Vagina (tissue), 2 donors: ENCODE measurements around the gene PPP3CA. TPM values are rescaled to one million over a fixed set of nuclear protein-coding genes. Genes with fewer than 3 reads are reported as not detected.

ENCODE experiments used
- DNase-seq, 2 donors: peaks; one replicate each; pipeline ENCODE4 v3.0.0-alpha.2; 2017; ENCODE audit errors: extremely low spot score in 2 of 2
- H3K27ac ChIP-seq: fragments of 200-600 bp; sonication (generic); one replicate; pipeline ENCODE4 v1.5.1; 2019
- H3K27me3 ChIP-seq: fragments of 200-600 bp; sonication (generic); one replicate; pipeline ENCODE4 v1.5.1; 2019
- H3K36me3 ChIP-seq, 2 donors: fragments of 200-600 bp; sonication (generic); one replicate each; pipeline ENCODE4 v1.5.1; 2017 to 2019
- H3K4me1 ChIP-seq: fragments of 200-600 bp; sonication (generic); one replicate; pipeline ENCODE4 v1.5.1; 2019
- H3K4me3 ChIP-seq, 2 donors: fragments of 200-600 bp; sonication (generic); 1 replicate in 1 of 2; 2 replicates in 1 of 2; pipeline ENCODE4 v1.5.1; 2016 to 2019
- H3K9me3 ChIP-seq: fragments of 200-600 bp; sonication (generic); one replicate; pipeline ENCODE4 v1.5.1; 2019
- POLR2A ChIP-seq, 2 donors: fragments of 450-650 bp; IDR thresholded peaks; one replicate each; pipeline ENCODE4 v1.6.1; 2017; ENCODE audit warnings: antibody characterized with exemption in 2 of 2, mild to moderate bottlenecking in 2 of 2, moderate library complexity in 2 of 2
- POLR2AphosphoS5 ChIP-seq, 2 donors: sonication (generic); formaldehyde crosslinking; IDR thresholded peaks; one replicate each; pipeline ENCODE4 v1.9.0; 2017; ENCODE audit warnings: antibody characterized with exemption in 2 of 2, mild to moderate bottlenecking in 2 of 2, low read depth in 1 of 2; ENCODE audit not compliant: insufficient read depth in 1 of 2
- intact Hi-C: fragments of 100-400 bp; cut with DNase I; formaldehyde crosslinking; loops from one replicate; pipeline ENCODE4 v1.15.1; 2023
- total RNA-seq: library from RNA; depleted of rRNA; stranded (reverse); fragments of >200 nt; gene quantifications from one replicate; pipeline ENCODE4 v1.2.3, GENCODE V29; 2016
- TF ChIP-seq, protein P1 (sequence below), 3 experiments: fragments of 450-650 bp in 2 of 3; fragments of 200-600 bp in 1 of 3; sonication (generic) in 1 of 3; IDR thresholded peaks; one replicate each; pipeline ENCODE4 v1.5.1; 2017 to 2019; ENCODE audit warnings: antibody characterized with exemption in 3 of 3, mild to moderate bottlenecking in 2 of 3, moderate library complexity in 2 of 3

Gene PPP3CA
- total RNA-seq, 1 donor from 2014 or later = 45.9 TPM

DNA sequence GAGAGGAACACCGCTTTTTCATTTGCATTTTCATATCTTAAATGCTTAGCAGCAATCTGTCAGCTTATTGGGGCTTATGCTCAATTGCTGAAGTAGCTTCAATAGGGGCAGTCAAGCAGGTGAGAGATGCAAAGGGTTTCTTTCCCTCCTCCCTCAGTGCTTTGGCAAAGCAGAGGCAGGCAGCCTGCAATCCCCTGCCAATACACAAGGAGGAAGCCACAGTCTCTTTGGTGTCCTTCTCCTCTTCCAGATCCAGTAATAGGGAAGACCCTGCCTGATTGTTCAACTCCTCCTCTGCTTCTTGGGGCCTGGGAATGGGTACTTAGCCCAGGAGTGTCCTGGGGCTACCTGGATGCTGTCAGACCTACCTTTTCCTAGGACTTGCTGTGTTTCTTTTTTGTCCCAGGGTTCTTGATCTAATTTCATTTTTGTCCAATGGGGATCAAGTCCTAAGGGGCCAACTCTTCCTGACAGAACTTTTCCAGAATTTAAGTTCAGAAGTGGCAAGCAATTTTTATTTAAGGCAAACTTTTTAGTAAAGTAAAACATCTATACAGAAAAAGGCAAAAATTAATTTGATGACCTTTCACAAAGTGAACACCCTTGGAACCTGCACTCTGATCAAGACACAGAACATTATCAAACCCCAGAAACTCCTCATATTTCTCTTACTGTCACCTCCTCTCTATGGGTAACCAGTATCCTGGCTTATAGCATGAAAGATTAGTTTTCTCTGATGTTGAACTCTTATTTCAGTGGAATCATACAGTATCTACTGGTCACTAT is 260.3 kb downstream of the PPP3CA start:
- no peak overlapping the region for H3K27ac ChIP-seq
- DNase-seq = no peak
- no peaks in the 10 kb centered on the region for H3K27me3 ChIP-seq
- H3K4me1 ChIP-seq = no peaks in the 10 kb centered on the region
- intact Hi-C loops = no loop called here
- H3K36me3 ChIP-seq = peaks cover 0 to 1% of the 10 kb centered on the region in 2 donors
- no peaks in the 10 kb centered on the region for H3K9me3 ChIP-seq
- no peak for TF ChIP-seq POLR2AphosphoS5 (IDR thresholded peaks at IDR 0.05; ENCODE audit: insufficient read depth in 1 of 2, low read depth in 1 of 2)
- TF ChIP-seq, protein P1, sequence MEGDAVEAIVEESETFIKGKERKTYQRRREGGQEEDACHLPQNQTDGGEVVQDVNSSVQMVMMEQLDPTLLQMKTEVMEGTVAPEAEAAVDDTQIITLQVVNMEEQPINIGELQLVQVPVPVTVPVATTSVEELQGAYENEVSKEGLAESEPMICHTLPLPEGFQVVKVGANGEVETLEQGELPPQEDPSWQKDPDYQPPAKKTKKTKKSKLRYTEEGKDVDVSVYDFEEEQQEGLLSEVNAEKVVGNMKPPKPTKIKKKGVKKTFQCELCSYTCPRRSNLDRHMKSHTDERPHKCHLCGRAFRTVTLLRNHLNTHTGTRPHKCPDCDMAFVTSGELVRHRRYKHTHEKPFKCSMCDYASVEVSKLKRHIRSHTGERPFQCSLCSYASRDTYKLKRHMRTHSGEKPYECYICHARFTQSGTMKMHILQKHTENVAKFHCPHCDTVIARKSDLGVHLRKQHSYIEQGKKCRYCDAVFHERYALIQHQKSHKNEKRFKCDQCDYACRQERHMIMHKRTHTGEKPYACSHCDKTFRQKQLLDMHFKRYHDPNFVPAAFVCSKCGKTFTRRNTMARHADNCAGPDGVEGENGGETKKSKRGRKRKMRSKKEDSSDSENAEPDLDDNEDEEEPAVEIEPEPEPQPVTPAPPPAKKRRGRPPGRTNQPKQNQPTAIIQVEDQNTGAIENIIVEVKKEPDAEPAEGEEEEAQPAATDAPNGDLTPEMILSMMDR (IDR thresholded peaks at IDR 0.05) = no peak
- no peak for TF ChIP-seq POLR2A (IDR thresholded peaks at IDR 0.05)
- no peak overlapping the region for H3K4me3 ChIP-seq

DNA sequence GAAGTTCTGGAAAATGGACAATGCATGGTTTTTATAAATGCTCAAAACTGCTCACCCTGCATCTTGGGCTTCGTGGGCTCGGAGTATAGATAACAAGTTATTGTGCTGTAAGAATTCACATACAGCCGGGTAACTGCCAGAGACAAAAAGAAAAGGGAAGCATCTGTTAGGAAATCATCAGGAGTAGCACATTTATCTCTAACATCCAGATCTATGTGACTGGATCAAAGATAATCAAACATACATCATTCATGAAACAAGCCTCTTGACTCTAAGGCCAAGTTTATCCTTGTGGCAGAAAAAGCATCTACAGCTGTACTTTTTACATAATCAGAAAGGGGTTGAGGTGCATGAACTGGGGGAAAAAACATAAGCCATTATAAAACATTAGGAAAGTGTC is 264.2 kb downstream of the PPP3CA start:
- intact Hi-C loops = no loop called here
- DNase-seq = no peak

DNA sequence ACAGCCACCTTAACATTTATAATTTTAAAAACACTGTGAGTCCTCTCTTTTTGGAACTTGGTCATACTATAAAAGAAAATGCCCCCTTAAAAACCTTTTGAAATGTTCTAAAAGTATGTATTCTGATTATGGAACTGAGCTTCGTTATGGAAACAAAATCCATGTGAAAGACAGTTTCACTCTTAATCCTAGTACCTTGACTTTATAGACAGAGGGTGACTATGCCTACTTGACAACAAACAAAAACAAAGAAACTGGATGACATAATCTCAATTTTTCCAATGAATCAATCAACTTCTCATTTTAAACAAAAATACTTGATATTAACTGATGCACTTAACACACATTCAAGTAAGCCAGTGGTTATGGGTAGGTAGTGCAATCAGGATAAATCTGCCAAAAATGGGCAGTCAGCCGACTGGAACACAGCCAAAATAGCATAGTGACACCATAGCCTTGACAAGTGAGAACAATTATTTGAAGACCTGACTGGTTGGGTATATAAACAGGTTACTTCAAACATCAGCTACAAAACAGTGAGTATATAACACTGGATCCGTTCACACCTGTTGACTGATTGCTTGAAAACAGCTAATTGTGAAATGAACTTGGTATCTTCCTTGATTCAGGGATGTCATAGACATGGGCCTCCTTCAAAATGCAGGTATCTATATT is 265.5 kb downstream of the PPP3CA start:
- TF ChIP-seq POLR2A (IDR thresholded peaks at IDR 0.05) (no peak), POLR2AphosphoS5 (IDR thresholded peaks at IDR 0.05; ENCODE audit: insufficient read depth in 1 of 2, low read depth in 1 of 2) (no peak)
- TF ChIP-seq, protein P1 (IDR thresholded peaks at IDR 0.05) = no peak
- no peaks in the 10 kb centered on the region for H3K27me3 ChIP-seq
- intact Hi-C loops = no loop called here
- H3K27ac ChIP-seq = no peak overlapping the region
- H3K4me1 ChIP-seq = no peaks in the 10 kb centered on the region
- H3K9me3 ChIP-seq = no peaks in the 10 kb centered on the region
- DNase-seq = no peak
- no peak overlapping the region for H3K4me3 ChIP-seq
- H3K36me3 ChIP-seq = peaks cover 0 to 6% of the 10 kb centered on the region in 2 donors

More for the DNA sequence above, 264.2 kb downstream of the PPP3CA start:
- no peaks in the 10 kb centered on the region for H3K27me3 ChIP-seq
- H3K4me3 ChIP-seq = no peak overlapping the region
- no peaks in the 10 kb centered on the region for H3K9me3 ChIP-seq
- no peaks in the 10 kb centered on the region for H3K4me1 ChIP-seq
- H3K27ac ChIP-seq = no peak overlapping the region
- TF ChIP-seq POLR2AphosphoS5 (IDR thresholded peaks at IDR 0.05; ENCODE audit: insufficient read depth in 1 of 2, low read depth in 1 of 2) (no peak), POLR2A (IDR thresholded peaks at IDR 0.05) (no peak)
- TF ChIP-seq, protein P1 (IDR thresholded peaks at IDR 0.05) = no peak
- peaks cover 0 to 6% of the 10 kb centered on the region in 2 donors for H3K36me3 ChIP-seq

DNA sequence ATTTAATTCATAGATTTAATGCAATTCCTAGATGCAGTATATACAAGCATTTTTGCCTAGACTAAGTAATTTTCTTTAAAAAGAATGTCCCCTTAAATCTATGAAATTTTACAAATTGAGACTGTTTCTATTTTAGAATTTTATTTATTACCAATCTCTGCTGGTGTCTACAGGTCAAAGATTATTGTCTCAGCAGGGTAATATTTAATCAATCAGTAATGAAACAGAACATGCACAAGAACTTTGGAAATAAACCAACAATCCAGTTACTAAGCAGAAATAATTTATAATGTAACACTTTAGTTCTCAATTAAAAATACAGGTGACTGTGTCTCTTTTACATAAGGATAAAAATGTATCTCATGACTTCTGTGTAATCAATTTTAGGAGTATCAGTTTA is 266.2 kb downstream of the PPP3CA start:
- H3K27me3 ChIP-seq = no peaks in the 10 kb centered on the region

DNA sequence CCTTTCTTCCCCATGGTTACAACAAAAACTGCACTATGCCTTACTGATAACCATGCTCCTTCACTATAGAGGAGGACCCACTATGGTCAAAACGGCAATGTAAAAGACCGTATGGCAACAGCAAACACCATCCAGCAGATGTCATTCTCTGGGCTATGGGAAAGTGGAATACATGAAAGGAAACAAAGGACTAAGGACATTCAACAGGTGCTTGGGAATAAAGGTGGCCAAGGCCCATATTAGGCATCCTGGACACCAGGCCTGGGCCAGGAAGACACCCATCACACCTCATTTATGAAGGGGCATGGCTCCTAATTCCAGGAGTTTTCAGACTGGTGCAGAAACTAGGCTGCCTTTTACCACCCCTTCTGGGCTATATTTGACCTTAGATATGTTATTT is 268.4 kb downstream of the PPP3CA start:
- no peak for DNase-seq
- no peaks in the 10 kb centered on the region for H3K27me3 ChIP-seq
- TF ChIP-seq POLR2A (IDR thresholded peaks at IDR 0.05) (no peak), POLR2AphosphoS5 (IDR thresholded peaks at IDR 0.05; ENCODE audit: insufficient read depth in 1 of 2, low read depth in 1 of 2) (no peak)
- TF ChIP-seq, protein P1 (IDR thresholded peaks at IDR 0.05) = no peak
- H3K4me1 ChIP-seq = no peaks in the 10 kb centered on the region
- intact Hi-C loops = no loop called here
- H3K36me3 ChIP-seq = peaks cover 0 to 6% of the 10 kb centered on the region in 2 donors
- H3K4me3 ChIP-seq = no peak overlapping the region
- no peak overlapping the region for H3K27ac ChIP-seq
- no peaks in the 10 kb centered on the region for H3K9me3 ChIP-seq

More for the DNA sequence above, 266.2 kb downstream of the PPP3CA start:
- H3K9me3 ChIP-seq = no peaks in the 10 kb centered on the region
- peaks cover 0 to 6% of the 10 kb centered on the region in 2 donors for H3K36me3 ChIP-seq
- no peak overlapping the region for H3K27ac ChIP-seq
- intact Hi-C loops = no loop called here
- no peak overlapping the region for H3K4me3 ChIP-seq
- H3K4me1 ChIP-seq = no peaks in the 10 kb centered on the region
- DNase-seq = no peak
- TF ChIP-seq POLR2AphosphoS5 (IDR thresholded peaks at IDR 0.05; ENCODE audit: insufficient read depth in 1 of 2, low read depth in 1 of 2) = no peak
